Loucy (cell line): ENCODE measurements around the gene PSPN.
A peak's percentile ranks its signal among the peaks of the same experiment; 100 is the strongest.

Experiments used
- H2AFZ ChIP-seq: fragments of 200-600 bp; sonication (generic); 2 replicates; pipeline ENCODE4 v1.6.0; 2016; ENCODE audit warnings: antibody characterized with exemption, mild to moderate bottlenecking, low read length, moderate library complexity
- H3F3A ChIP-seq: fragments of 200-600 bp; 2 replicates; pipeline ENCODE4 v1.6.0; 2016; ENCODE audit warnings: antibody characterized with exemption, low read depth, mild to moderate bottlenecking
- H3K27me3 ChIP-seq: fragments of 200-600 bp; sonication (generic); 2 replicates; pipeline ENCODE4 v1.6.1; 2014; ENCODE audit warnings: low read length, mild to moderate bottlenecking; ENCODE audit not compliant: insufficient read depth, poor library complexity, severe bottlenecking
- H3K36me3 ChIP-seq: fragments of 200-600 bp; sonication (generic); 2 replicates; pipeline ENCODE4 v1.6.1; 2016; ENCODE audit warnings: low read length; ENCODE audit not compliant: insufficient read depth
- H3K4me1 ChIP-seq: fragments of 200-600 bp; sonication (generic); 2 replicates; pipeline ENCODE4 v1.5.1; 2014; ENCODE audit warnings: low read length, mild to moderate bottlenecking; ENCODE audit not compliant: insufficient read depth, poor library complexity, severe bottlenecking
- H3K4me2 ChIP-seq: fragments of 200-600 bp; sonication (generic); 2 replicates; pipeline ENCODE4 v1.6.0; 2014; ENCODE audit warnings: antibody characterized with exemption, low read length, low read depth, mild to moderate bottlenecking; ENCODE audit not compliant: poor library complexity, severe bottlenecking
- H3K4me3 ChIP-seq: fragments of 200-600 bp; sonication (generic); 2 replicates; pipeline ENCODE4 v1.5.1; 2014; ENCODE audit warnings: low read length, mild to moderate bottlenecking, mixed read lengths; ENCODE audit not compliant: poor library complexity, severe bottlenecking
- H3K79me2 ChIP-seq: fragments of 200-600 bp; sonication (generic); 2 replicates; pipeline ENCODE4 v1.6.1; 2014; ENCODE audit warnings: low read length; ENCODE audit not compliant: insufficient read depth
- H3K9ac ChIP-seq: fragments of 200-600 bp; sonication (generic); 2 replicates; pipeline ENCODE4 v1.6.0; 2014; ENCODE audit warnings: mild to moderate bottlenecking, low read depth, low read length, moderate library complexity; ENCODE audit not compliant: poor library complexity, severe bottlenecking
- H3K9me2 ChIP-seq: fragments of 200-600 bp; sonication (generic); replicated peaks from 2 replicates; pipeline ENCODE4 v1.6.1; 2016; ENCODE audit warnings: low read depth, low read length, mixed read lengths
- H3K9me3 ChIP-seq: fragments of 200-600 bp; sonication (generic); 2 replicates; pipeline ENCODE4 v1.6.1; 2014; ENCODE audit warnings: mild to moderate bottlenecking, antibody characterized with exemption, low read length, low read depth; ENCODE audit not compliant: insufficient read depth
- H4K20me1 ChIP-seq: fragments of 200-600 bp; sonication (generic); 2 replicates; pipeline ENCODE4 v1.6.0; 2014; ENCODE audit warnings: antibody characterized with exemption, low read length, mild to moderate bottlenecking; ENCODE audit not compliant: insufficient read depth, poor library complexity, severe bottlenecking
- CTCF ChIP-seq: fragments of 200-600 bp; sonication (generic); conservative IDR thresholded peaks from 2 replicates; pipeline ENCODE4 v1.5.1; 2014; ENCODE audit warnings: mild to moderate bottlenecking, antibody characterized with exemption, low read length
- EZH2phosphoT487 ChIP-seq: fragments of 200-600 bp; IDR thresholded peaks from 2 replicates; pipeline ENCODE4 v1.6.1; 2018; ENCODE audit warnings: antibody characterized with exemption, mild to moderate bottlenecking, moderate library complexity, borderline replicate concordance

The PSPN gene

GRCh38 chr19:6375411-6376010 is at the start of gene PSPN:
PSPN (minus strand) TSS chr19:6375933; CDS start chr19:6375849, 84 bp downstream.
- H3K36me3 ChIP-seq, result peaks cover 14% of the 10 kb centered on the region; the same call in 1 of the 2 replicates
- no peak within 1 kb of the TSS for H3K4me2 ChIP-seq
- peaks cover 3% of the 10 kb centered on the region; the same call in 1 of the 2 replicates for H3F3A ChIP-seq
- no peaks in the 10 kb centered on the region for H3K9me2 ChIP-seq
- no peak within 1 kb of the TSS for H3K4me3 ChIP-seq
- H3K4me1 ChIP-seq, result peaks cover 6% of the 10 kb centered on the region
- H3K9ac ChIP-seq, result no peak within 1 kb of the TSS
- peaks cover 12% of the 10 kb centered on the region for H4K20me1 ChIP-seq
- no peak for TF ChIP-seq CTCF
- TF ChIP-seq EZH2phosphoT487, result no peak
- H2AFZ ChIP-seq, result no peak within 1 kb of the TSS
- no peaks in the 10 kb centered on the region for H3K9me3 ChIP-seq
- no peaks in the 10 kb centered on the region for H3K27me3 ChIP-seq
- H3K79me2 ChIP-seq, result no peaks in the 10 kb centered on the region

- H3K4me2 ChIP-seq, result peak overlapping the region; percentile 76
- peak overlapping the region; percentile 63 for H3K4me3 ChIP-seq
- H3K79me2 ChIP-seq, result peaks cover 44% of the 10 kb centered on the region
- peaks cover 30% of the 10 kb centered on the region for H3K4me1 ChIP-seq
- no peaks in the 10 kb centered on the region for H3K27me3 ChIP-seq
- peaks cover 14% of the 10 kb centered on the region; the same call in 1 of the 2 replicates for H3K36me3 ChIP-seq
- H3F3A ChIP-seq, result no peaks in the 10 kb centered on the region
- H3K9me2 ChIP-seq, result no peaks in the 10 kb centered on the region
- H3K9ac ChIP-seq, result peak overlapping the region; percentile 76
- no peaks in the 10 kb centered on the region for H3K9me3 ChIP-seq
- H4K20me1 ChIP-seq, result peaks cover 40% of the 10 kb centered on the region
- peak overlapping the region; percentile 78 for H2AFZ ChIP-seq
- no peak for TF ChIP-seq CTCF
Observed at GRCh38 chr19:6424939-6425731, 49.4 kb upstream of the PSPN start.

- Histone ChIP-seq H3K79me2 (peaks cover 52% of the 10 kb centered on the region), H4K20me1 (peaks cover 48% of the 10 kb centered on the region), H3K4me3 (peak within 1 kb of the TSS; percentile 87), H2AFZ (peak within 1 kb of the TSS; percentile 78), H3K9ac (peak within 1 kb of the TSS; percentile 94), H3K9me2 (no peaks in the 10 kb centered on the region), H3K27me3 (no peaks in the 10 kb centered on the region), H3K9me3 (no peaks in the 10 kb centered on the region), H3K36me3 (peaks cover 22% of the 10 kb centered on the region; the same call in 1 of the 2 replicates), H3K4me1 (peaks cover 27% of the 10 kb centered on the region), H3K4me2 (peak within 1 kb of the TSS; percentile 99), H3F3A (no peaks in the 10 kb centered on the region)
- TF ChIP-seq CTCF (no peak), EZH2phosphoT487 (no peak)
Observed at GRCh38 chr19:6424195-6424938, 48.6 kb upstream of the PSPN start, which contains the start of gene KHSRP. KHSRP (minus strand) TSS chr19:6424811; CDS start chr19:6424701, 110 bp downstream.
